SK-N-SH (cell line): Measurements from ENCODE around the gene RASGEF1C. TPM values are rescaled to one million over a fixed set of nuclear protein-coding genes. Genes with fewer than 3 reads are reported as not detected.

Experiments
- CTCF ChIA-PET: fragments of 300-600, 350-600 bp; formaldehyde crosslinking; extraction: SDS; loops from one replicate; lab custom pipeline; 2021; lab: Yijun Ruan, JAX
- POLR2A ChIA-PET: fragments of 350-600 bp; sonication (Branson Sonifier 250); formaldehyde crosslinking; extraction: SDS; loops from one replicate; lab custom pipeline; 2020; ENCODE audit warnings: antibody characterized with exemption, inconsistent platforms; lab: Yijun Ruan, JAX
- DNase-seq: peaks from one replicate; pipeline ENCODE4 v3.0.0; 2012
- H2AFZ ChIP-seq: fragments of 200-600 bp; sonication (generic); 2 replicates; pipeline ENCODE4 v1.8.1; 2016; ENCODE audit warnings: antibody characterized with exemption, mild to moderate bottlenecking, low read depth
- H3F3A ChIP-seq: fragments of 200-600 bp; sonication (generic); replicated peaks from 2 replicates; pipeline ENCODE3; 2016; ENCODE audit warnings: antibody characterized with exemption, mild to moderate bottlenecking; ENCODE audit not compliant: insufficient read depth
- H3K27ac ChIP-seq, 2 experiments: fragments of 200-500 bp in 1 of 2; fragments of 200-600 bp in 1 of 2; sonication (Bioruptor generic) in 1 of 2; sonication (generic), shearing (Covaris generic) in 1 of 2; 2 replicates each; pipeline versions ENCODE4 v1.5.1 to v1.6.1; 2014 to 2016; ENCODE audit warnings: low read depth in 2 of 2, inconsistent platforms in 1 of 2, low read length in 1 of 2, mild to moderate bottlenecking in 1 of 2, mixed read lengths in 1 of 2
- H3K27me3 ChIP-seq: fragments of 200-600 bp; sonication (generic), shearing (Covaris generic); 2 replicates; pipeline ENCODE4 v1.6.1; 2016; ENCODE audit warnings: mixed run types; ENCODE audit not compliant: insufficient read depth
- H3K36me3 ChIP-seq, 2 experiments: fragments of 200-500 bp in 1 of 2; fragments of 200-600 bp in 1 of 2; sonication (Bioruptor generic) in 1 of 2; sonication (generic) in 1 of 2; replicated peaks in 1 of 2; 2 replicates each; pipeline versions ENCODE3 to v1.5.1; 2014 to 2016; ENCODE audit warnings: low read length in 1 of 2, mild to moderate bottlenecking in 1 of 2; ENCODE audit not compliant: insufficient read depth in 2 of 2, control insufficient read depth in 1 of 2
- H3K4me1 ChIP-seq, 2 experiments: fragments of 200-500 bp in 1 of 2; fragments of 200-600 bp in 1 of 2; sonication (Bioruptor generic) in 1 of 2; sonication (generic), shearing (Covaris generic) in 1 of 2; 2 replicates each; pipeline versions ENCODE4 v1.5.1 to v1.6.1; 2014 to 2016; ENCODE audit warnings: low read depth in 1 of 2, low read length in 1 of 2, mixed run types in 1 of 2; ENCODE audit not compliant: insufficient read depth in 2 of 2, control insufficient read depth in 1 of 2
- H3K4me2 ChIP-seq: fragments of 200-600 bp; sonication (generic), shearing (Covaris generic); 2 replicates; pipeline ENCODE4 v1.6.1; 2017; ENCODE audit warnings: mixed run types
- H3K4me3 ChIP-seq, 2 experiments: fragments of 200-500 bp in 1 of 2; fragments of 200-600 bp in 1 of 2; sonication (Bioruptor generic) in 1 of 2; sonication (generic), shearing (Covaris generic) in 1 of 2; 2 replicates each; pipeline versions ENCODE4 v1.5.1 to v1.8.1; 2014 to 2016; ENCODE audit warnings: low read depth in 2 of 2, inconsistent platforms in 1 of 2, low read length in 1 of 2, mild to moderate bottlenecking in 1 of 2, mixed read lengths in 1 of 2, moderate library complexity in 1 of 2
- H3K79me2 ChIP-seq: fragments of 200-600 bp; sonication (generic); 2 replicates; pipeline ENCODE4 v1.8.1; 2017; ENCODE audit warnings: mild to moderate bottlenecking; ENCODE audit not compliant: insufficient read depth
- H3K9ac ChIP-seq: fragments of 200-600 bp; sonication (generic); 2 replicates; pipeline ENCODE4 v1.6.1; 2017; ENCODE audit warnings: mixed run types
- H3K9me2 ChIP-seq: fragments of 200-600 bp; sonication (generic); 2 replicates; pipeline ENCODE4 v1.6.1; 2017; ENCODE audit warnings: mixed run types
- H3K9me3 ChIP-seq: fragments of 200-600 bp; sonication (generic); 2 replicates; pipeline ENCODE4 v1.6.1; 2017; ENCODE audit warnings: mixed run types, mild to moderate bottlenecking, moderate library complexity
- H4K20me1 ChIP-seq: fragments of 200-600 bp; sonication (generic); 2 replicates; pipeline ENCODE4 v1.6.1; 2017; ENCODE audit warnings: mild to moderate bottlenecking, mixed run types; ENCODE audit not compliant: insufficient read depth
- EP300 ChIP-seq, 2 experiments: IDR thresholded peaks; 2 replicates each; pipeline versions ENCODE4 v1.4.0 to v1.6.1; 2012; ENCODE audit warnings: borderline replicate concordance in 1 of 2, low read depth in 1 of 2, low read length in 1 of 2
- FOXM1 ChIP-seq: IDR thresholded peaks from 2 replicates; pipeline ENCODE4 v1.4.0; 2012; ENCODE audit warnings: low read depth, mild to moderate bottlenecking
- IRF3 ChIP-seq: fragments of 150-350 bp; IDR thresholded peaks from 2 replicates; pipeline ENCODE4 v1.6.1; 2016; ENCODE audit warnings: mild to moderate bottlenecking, low read depth, low read length
- JUND ChIP-seq: IDR thresholded peaks from 2 replicates; pipeline ENCODE4 v1.4.0; 2012
- MAX ChIP-seq: IDR thresholded peaks from 2 replicates; pipeline ENCODE4 v1.4.0; 2012; ENCODE audit warnings: low read depth
- RXRA ChIP-seq: IDR thresholded peaks from 2 replicates; pipeline ENCODE4 v1.4.0; 2012; ENCODE audit warnings: low read depth, mild to moderate bottlenecking, borderline replicate concordance
- SIN3A ChIP-seq: IDR thresholded peaks from 2 replicates; pipeline ENCODE4 v1.6.1; 2012; ENCODE audit warnings: low read depth, mild to moderate bottlenecking, low read length, moderate library complexity, borderline replicate concordance
- TAF1 ChIP-seq: IDR thresholded peaks from 2 replicates; pipeline ENCODE4 v1.6.1; 2012; ENCODE audit warnings: low read depth, mild to moderate bottlenecking, low read length, moderate library complexity, borderline replicate concordance
- TCF12 ChIP-seq: IDR thresholded peaks from 2 replicates; pipeline ENCODE4 v1.4.0; 2012
- USF1 ChIP-seq: IDR thresholded peaks from 2 replicates; pipeline ENCODE4 v1.4.0; 2012; ENCODE audit warnings: low read depth, borderline replicate concordance
- ZBTB33 ChIP-seq: IDR thresholded peaks from 2 replicates; pipeline ENCODE4 v1.4.0; 2012; ENCODE audit warnings: low read depth, borderline replicate concordance
- WGBS: methylation state at CpG from one replicate; pipeline ENCODE4 v1.1.6; 2017; ENCODE audit warnings: low lambda C conversion rate; 5-methylcytosine and 5-hydroxymethylcytosine counted together
- polyA plus RNA-seq, 3 experiments: library from polyadenylated mRNA; depleted of rRNA; stranded (reverse); fragments of >200 nt; gene quantifications; 2 replicates each; pipeline ENCODE4 v1.2.3, GENCODE V29; 2012

Gene RASGEF1C
- polyA plus RNA-seq, 1 of the 3 experiments (the other 2 are of a cell fraction): not detected

GRCh38 chr5:180173875-180174586 is 35.0 kb downstream of the RASGEF1C start:
- Histone ChIP-seq H3K4me3 (no peak overlapping the region), H3K36me3 (no peaks in the 10 kb centered on the region), H3K79me2 (no peaks in the 10 kb centered on the region), H2AFZ (no peak overlapping the region), H3K9me3 (no peaks in the 10 kb centered on the region), H3K4me2 (no peak overlapping the region), H3K27ac (no peak overlapping the region), H3F3A (no peaks in the 10 kb centered on the region), H3K9ac (no peak overlapping the region), H4K20me1 (no peaks in the 10 kb centered on the region), H3K4me1 (peaks cover 0 to 26% of the 10 kb centered on the region in 2 experiments; a peak in 1 of 4 replicates), H3K27me3 (no peaks in the 10 kb centered on the region), H3K9me2 (no peaks in the 10 kb centered on the region)
- ChIA-PET POLR2A (no interaction called here), CTCF (interaction anchor here (3.0 kb wide), 1 partner anchor 12 kb away, joined by 10 read pairs; no protein-coding TSS in a partner anchor)
- TF ChIP-seq RXRA: no peak
- no peak for TF ChIP-seq EP300 (IDR thresholded peaks at IDR 0.05; ENCODE audit: borderline replicate concordance in 1 of 2, low read depth in 1 of 2, low read length in 1 of 2)
- no peak for TF ChIP-seq TCF12
- TF ChIP-seq MAX: no peak
- DNase-seq: no peak
- WGBS: 73% methylated on average over 24 of the region's 27 CpGs

GRCh38 chr5:180173198-180173544 is 35.8 kb downstream of the RASGEF1C start:
- no peak overlapping the region for H3K27ac ChIP-seq
- H3K4me1 ChIP-seq: peaks cover 0 to 25% of the 10 kb centered on the region in 2 experiments; a peak in 1 of 4 replicates
- no peaks in the 10 kb centered on the region for H3K27me3 ChIP-seq
- H3K9ac ChIP-seq: no peak overlapping the region
- H3K36me3 ChIP-seq: no peaks in the 10 kb centered on the region
- no peak overlapping the region for H3K4me3 ChIP-seq
- no peak for TF ChIP-seq FOXM1
- no peak for TF ChIP-seq TCF12
- TF ChIP-seq TAF1: no peak
- no peak for TF ChIP-seq SIN3A
- H2AFZ ChIP-seq: no peak overlapping the region
- H3K79me2 ChIP-seq: no peaks in the 10 kb centered on the region
- 34% methylated on average over 4 of the region's 4 CpGs for WGBS
- no peaks in the 10 kb centered on the region for H3K9me2 ChIP-seq
- no peak overlapping the region for H3K4me2 ChIP-seq
- H3F3A ChIP-seq: no peaks in the 10 kb centered on the region
- ChIA-PET CTCF (interaction anchor here (2.1 to 3.0 kb wide), 3 partner anchors 11 to 46 kb away, joined by 6 to 12 read pairs (median 10); partner anchors contain the start of gene RASGEF1C), POLR2A (no interaction called here)
- H4K20me1 ChIP-seq: no peaks in the 10 kb centered on the region
- H3K9me3 ChIP-seq: no peaks in the 10 kb centered on the region
- DNase-seq: no peak

GRCh38 chr5:180172447-180173197 is 36.4 kb downstream of the RASGEF1C start:
- CTCF ChIA-PET: interaction anchor here (0.9 to 3.0 kb wide), 4 partner anchors 11 to 156 kb away, joined by 4 to 12 read pairs (median 8); partner anchors contain the start of gene RASGEF1C
- no peaks in the 10 kb centered on the region for H4K20me1 ChIP-seq
- H2AFZ ChIP-seq: no peak overlapping the region
- POLR2A ChIA-PET: no interaction called here
- no peaks in the 10 kb centered on the region for H3K9me2 ChIP-seq
- no peak overlapping the region for H3K4me2 ChIP-seq
- H3K27ac ChIP-seq: peak overlapping the region in 1 of 2 experiments; percentile 6; a peak in 1 of 4 replicates
- 36% methylated on average over 10 of the region's 11 CpGs for WGBS
- no peaks in the 10 kb centered on the region for H3K36me3 ChIP-seq
- H3K9me3 ChIP-seq: no peaks in the 10 kb centered on the region
- H3K4me1 ChIP-seq: peaks cover 0 to 24% of the 10 kb centered on the region in 2 experiments; a peak in 1 of 4 replicates
- DNase-seq: peak; percentile 82
- H3K79me2 ChIP-seq: no peaks in the 10 kb centered on the region
- H3K27me3 ChIP-seq: no peaks in the 10 kb centered on the region
- no peak overlapping the region for H3K4me3 ChIP-seq
- H3F3A ChIP-seq: no peaks in the 10 kb centered on the region
- H3K9ac ChIP-seq: no peak overlapping the region
- TF ChIP-seq IRF3: no peak
- no peak for TF ChIP-seq ZBTB33
- no peak for TF ChIP-seq RXRA
- TF ChIP-seq JUND: no peak
- TF ChIP-seq USF1: no peak
- TF ChIP-seq EP300 (IDR thresholded peaks at IDR 0.05; ENCODE audit: borderline replicate concordance in 1 of 2, low read depth in 1 of 2, low read length in 1 of 2): no peak
- no peak for TF ChIP-seq TCF12
